ENCODE measurements around the gene QSER1.

The QSER1 gene

DNA sequence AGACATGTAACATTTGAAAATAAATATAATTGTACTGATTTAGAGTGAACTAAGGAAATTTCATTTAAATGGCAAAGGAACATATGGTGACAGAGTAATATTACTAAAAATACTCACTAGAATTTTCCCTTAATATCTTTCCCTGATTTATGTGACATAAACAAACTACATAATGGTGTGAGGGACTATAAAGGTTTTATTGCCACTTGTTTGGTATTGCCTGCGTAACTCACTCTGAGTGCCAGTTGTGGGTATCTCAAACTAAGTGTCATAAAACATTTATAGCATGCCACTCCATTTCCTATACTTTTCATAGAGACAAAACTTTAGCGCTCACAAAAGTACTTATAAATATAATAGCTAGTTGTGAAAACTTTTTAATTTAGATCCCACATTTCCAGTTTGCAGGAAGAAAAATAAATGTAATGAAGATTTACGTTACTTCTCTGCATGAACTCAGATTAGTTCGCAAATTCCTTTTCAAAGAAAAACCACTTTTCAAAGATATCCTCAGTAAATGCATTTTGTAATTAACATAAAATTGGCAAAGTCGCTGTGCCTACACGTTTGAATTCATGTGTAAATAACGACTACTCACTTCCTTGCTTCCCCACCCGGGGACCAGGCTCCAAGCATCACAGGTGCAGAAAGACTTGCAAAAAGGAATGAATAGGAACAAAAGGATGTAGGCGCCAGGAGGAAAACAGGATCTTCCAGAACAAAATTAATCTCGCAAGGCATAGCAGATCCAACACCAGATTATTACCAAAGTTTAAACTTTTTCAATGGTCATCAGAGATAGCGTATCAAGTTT is 1.6 kb upstream of the QSER1 start:
- DNase-seq (ENCODE audit: low spot score) (no peak), FAIRE-seq (no peak)

DNA sequence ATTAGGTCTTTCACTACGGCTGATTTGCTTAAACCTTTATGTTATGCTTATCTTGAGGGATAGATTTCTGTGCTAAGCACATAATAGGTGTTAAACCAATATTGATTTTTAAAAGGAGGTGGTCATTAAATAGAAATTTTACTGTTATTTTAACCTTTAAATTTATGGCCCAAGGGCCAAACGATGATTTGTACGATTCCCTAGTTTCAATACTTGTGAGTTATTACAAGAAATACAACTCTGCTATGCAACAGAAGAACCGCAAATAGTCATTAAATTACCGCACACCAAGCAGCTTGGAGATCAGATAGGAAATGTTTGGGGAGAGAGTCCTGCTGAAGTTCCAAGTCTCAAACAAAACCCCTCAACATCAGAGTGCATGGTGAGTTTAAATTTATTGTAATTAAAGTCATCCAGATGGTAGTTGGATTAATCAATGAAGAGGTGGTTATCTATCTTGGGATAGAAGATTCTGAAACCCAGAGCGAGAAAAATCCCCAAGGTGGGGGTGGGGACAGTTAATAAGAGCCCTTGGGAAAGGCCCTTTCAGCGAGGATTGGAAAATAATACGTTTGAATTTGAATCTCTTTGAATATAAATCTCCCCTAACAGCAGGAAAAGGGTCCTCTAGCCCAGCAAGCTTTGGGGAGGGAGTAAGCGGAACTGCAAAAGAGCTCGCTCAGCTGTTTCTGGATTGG is 805 bp upstream of the QSER1 start:
- FAIRE-seq (no peak), DNase-seq (ENCODE audit: low spot score) (no peak)

- no peak for FAIRE-seq
- no peak for DNase-seq (ENCODE audit: low spot score)
Measured at GRCh38 chr11:32893093-32893342, 407 bp downstream of the QSER1 start.

DNA sequence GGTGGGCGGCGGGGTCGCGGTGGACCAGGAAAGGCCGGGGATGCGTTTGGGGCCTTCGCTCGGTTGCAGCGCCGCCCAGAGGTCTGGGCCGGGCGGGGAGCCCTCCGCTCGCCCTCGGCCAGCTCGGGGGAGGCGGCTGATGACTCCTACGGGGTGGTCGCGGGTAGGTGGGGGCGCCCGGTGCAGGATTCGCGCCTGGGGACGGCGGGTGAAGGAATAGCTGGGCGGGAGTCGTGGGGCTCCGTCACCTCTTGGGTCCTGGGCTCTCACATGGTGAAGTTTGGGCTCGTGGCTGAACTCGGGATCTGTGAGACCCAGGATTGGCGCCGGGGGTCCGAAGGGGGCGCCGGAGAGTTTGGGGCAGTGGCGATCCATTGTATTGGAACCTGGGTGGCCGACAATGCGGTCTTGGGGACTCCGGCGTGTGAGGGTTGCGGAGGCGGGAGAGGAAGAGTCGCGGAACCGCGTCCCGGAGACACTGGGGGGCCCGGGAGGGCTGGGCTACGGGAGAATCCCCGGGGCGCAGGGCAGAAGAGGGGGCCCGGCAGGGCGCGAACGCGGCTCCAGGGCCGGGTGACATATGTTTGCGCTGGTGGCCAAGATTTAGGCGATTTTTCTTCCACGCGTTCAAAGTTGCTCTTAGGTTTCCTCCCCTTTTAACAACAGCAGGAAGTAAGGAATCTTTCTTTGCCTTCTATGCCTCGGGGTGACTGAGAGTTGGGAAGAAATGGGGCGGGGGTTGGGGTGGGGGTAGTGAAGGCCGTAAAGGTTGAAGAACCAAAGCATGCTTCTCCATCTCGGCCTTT is 935 bp downstream of the QSER1 start:
- peak; percentile 70 for DNase-seq (ENCODE audit: low spot score)
- no peak for FAIRE-seq

DNA sequence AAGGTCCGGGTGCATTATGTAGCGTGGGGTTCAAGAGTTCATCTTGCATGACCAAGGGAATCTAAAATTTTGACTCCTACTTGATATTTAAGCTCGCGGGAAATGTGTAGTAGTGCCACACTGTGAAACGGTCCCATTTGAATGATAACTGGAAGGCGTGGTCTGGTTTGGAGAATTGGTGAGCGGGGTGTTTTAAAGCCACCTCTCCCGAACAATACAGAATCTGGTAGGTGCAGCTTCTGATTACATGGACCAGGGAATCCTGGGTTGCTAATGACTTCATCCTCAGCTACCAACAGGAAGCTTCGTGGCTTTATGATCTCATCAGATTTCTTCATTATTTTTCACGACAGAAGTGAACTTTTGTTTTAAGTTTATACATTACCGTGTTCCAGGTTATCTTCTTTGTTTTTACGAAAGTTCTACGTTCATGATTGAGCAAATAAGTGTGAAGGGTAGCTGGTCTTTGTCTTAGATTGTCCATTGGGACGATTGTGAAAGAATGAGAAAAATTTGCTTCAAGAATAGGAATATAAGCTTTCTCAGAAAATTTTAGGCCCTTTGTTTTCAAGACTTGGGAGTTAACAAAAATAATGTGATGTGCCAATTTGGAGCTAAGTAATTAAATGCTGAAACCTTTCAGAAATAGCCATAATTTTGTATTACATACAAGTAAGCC is 1.7 kb downstream of the QSER1 start:
- FAIRE-seq, result no peak
- DNase-seq (ENCODE audit: low spot score), result peak; percentile 74

- no peak for FAIRE-seq
- no peak for DNase-seq (ENCODE audit: low spot score)
Measured at GRCh38 chr11:32894921-32895320, 2.3 kb downstream of the QSER1 start.

DNA sequence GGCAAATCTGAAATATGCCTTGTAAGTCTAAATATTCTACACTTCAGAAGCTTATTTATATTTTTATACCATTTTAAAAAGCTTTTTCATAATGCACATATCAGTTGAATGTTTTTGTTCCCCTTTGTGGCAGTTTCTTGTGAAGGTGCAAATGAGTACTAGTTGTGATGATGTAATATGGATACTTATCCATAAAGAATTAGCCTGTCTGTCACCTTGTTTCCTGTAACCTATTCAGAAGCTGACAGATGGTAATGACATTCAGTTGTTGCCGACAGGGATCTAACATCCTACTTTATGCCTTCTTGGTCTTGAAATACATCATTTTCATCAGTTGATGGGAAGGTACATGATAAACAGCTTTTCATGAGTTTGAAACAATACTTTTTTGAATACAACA is 2.9 kb downstream of the QSER1 start:
- DNase-seq (ENCODE audit: low spot score) (no peak), FAIRE-seq (no peak)

- no peak for FAIRE-seq
- no peak for DNase-seq (ENCODE audit: low spot score)
Measured at GRCh38 chr11:32897103-32897502, 4.5 kb downstream of the QSER1 start.

GRCh38 chr11:32899438-32899837 is 6.8 kb downstream of the QSER1 start:
- DNase-seq (ENCODE audit: low spot score) (no peak), FAIRE-seq (no peak)

DNA sequence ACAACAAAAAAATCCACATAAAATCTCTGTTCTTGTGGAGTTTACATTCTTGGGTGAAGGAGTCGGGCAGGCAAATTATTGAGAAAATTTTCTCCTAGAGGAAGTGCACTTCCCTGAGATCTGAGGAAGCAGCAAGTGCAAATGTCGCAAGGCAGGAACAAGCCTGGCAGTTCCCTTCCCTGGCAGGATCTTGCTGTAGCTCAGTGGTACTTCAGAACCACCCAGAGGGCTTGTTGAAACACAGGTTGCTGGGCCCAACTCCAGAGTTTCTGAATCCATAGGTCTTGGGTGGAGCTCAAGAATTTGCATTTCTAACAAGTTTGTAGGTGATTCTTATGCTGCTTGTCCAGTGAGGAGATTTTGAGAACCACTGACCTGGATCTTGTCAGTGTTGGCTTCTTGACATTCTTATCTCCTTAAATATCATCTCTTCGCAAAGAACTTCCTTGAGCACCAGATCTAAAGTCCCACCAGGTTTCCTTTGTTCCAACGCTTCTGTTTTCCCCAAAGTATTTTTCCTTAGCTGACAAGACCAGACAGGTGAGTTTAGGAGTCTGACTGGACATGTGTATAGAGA is 9.6 kb downstream of the QSER1 start:
- no peak for FAIRE-seq
- no peak for DNase-seq (ENCODE audit: low spot score)

DNA sequence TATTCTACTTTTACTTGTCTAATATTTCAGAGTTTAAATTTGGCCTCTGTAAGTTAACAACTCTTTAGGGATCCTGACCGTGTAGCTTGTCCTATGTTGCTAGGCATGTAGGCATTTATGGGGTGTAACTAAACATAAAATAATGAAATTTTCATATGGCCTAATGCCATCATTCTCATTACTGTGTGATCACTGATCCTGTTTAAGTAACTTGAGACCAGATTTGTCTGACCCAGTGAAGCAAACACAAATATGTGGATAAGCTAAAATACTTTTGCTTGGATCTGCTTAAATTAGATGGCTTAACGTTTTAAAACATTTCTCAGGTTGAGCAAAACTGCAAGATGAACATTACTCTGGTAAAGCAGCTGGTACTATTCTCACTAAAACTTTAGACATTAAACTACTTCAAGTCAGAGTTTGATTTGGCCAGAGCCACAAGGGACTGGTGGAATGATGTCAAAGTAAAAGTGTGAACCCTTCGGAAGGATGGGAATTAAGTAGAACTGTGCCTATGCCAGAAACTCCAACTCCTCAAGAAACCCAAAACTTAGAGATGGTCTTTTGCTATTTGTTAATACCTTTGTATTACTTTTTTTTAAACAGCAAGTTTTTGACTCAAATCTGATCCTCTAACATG is 12.5 kb downstream of the QSER1 start:
- FAIRE-seq (no peak), DNase-seq (ENCODE audit: low spot score) (no peak)

- no peak for FAIRE-seq
- no peak for DNase-seq (ENCODE audit: low spot score)
Measured at GRCh38 chr11:32908619-32909018, 16.0 kb downstream of the QSER1 start.

DNA sequence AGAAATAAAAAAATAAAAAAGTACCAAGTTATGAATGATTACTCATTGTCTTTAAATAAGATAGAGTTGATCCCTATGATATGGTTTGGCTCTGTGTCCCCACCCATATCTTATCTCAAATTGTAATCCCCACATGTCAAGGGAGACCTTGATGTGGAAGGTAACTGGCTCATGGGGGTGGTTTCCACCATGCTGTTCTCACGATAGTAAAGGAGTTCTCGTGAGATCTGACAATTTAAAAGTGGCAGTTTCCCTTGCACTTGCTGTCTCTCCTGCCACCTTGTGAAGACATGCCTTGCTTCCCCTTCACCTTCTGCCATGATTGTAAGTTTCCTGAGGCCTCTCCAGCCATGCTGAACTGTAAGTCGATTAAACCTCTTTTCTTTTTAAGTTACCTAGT is 18.8 kb downstream of the QSER1 start:
- no peak for FAIRE-seq

DNA sequence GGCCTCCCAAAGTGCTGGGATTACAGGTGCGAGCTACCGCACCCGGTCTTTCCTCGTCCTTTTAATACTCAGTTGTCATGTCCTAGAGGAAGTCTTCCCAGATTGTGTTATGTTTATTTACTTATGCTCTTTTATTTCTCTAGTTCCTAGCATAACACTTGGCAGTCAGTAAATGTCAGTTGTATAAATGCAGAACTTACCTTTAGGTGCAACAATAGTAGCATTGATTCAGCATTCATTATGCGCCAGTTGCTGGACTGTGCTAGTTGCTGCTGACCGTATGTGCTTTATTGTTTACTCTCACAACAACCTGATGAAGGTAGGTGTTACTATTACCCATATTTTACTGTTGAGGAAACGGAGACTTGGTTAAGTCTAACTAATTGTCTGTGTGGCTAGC is 20.8 kb downstream of the QSER1 start:
- FAIRE-seq, result no peak

More for the DNA sequence above, 18.8 kb downstream of the QSER1 start:
- no peak for DNase-seq (ENCODE audit: low spot score)

GRCh38 chr11:32916361-32916760 is 23.8 kb downstream of the QSER1 start:
- FAIRE-seq (no peak), DNase-seq (ENCODE audit: low spot score) (no peak)

More for the DNA sequence above, 20.8 kb downstream of the QSER1 start:
- DNase-seq (ENCODE audit: low spot score), result no peak

DNA sequence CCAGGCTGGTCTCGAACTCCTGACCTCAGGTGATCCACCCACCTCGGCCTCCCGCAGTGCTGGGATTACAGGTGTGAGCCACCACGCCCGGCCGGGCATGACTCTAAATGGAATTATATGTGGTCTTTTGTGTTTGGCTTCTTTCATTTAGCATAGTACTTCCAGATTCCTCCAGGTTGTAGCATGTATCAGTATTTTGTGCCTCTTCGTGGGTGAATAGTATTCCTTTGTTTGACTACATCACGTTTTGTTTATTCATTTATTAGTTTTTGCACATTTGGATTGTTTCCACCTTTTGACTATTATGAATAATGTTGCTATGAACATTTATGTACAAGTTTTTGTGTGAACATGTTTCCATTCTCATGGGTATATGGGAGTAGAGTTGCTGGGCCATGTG is 24.4 kb downstream of the QSER1 start:
- DNase-seq (ENCODE audit: low spot score) (no peak), FAIRE-seq (no peak)

GRCh38 chr11:32918427-32918826 is 25.8 kb downstream of the QSER1 start:
- DNase-seq (ENCODE audit: low spot score) (no peak), FAIRE-seq (no peak)

DNA sequence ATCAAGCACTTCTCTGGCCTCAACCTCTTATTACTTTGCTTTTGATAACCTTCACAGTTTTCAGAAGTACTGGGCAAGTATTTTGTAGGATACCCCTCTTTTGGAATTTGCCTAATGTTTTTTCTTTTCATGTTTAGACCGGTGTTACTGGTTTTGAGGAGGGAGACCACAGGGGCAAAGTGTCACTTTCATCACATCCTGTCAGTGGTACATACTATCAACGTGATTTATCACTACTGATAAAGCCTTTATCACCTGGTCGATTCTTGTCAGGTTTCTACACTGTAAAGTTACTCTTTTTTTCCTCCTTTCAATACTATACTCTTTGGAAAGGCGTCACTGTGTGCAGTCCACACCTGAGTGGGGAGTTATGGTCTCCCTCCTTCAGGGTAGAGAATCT is 26.7 kb downstream of the QSER1 start:
- FAIRE-seq (no peak), DNase-seq (ENCODE audit: low spot score) (no peak)

DNA sequence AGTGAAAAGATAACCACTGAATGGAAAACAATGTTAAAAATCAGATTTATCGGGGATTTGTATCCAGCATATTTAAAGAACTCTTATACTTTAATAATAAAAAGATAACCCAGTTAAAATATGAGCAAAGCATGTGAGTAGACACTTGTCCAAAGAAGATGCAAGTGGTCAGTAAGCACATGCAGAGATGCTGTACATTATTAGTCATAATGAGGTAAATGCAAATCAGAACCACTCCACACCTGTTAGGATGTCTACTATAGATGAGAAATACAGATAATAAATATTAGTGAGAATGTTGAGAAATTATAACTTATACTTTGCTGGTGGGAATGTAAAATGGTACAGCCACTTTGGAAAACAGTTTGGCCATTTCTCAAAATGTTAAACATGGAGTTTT is 28.0 kb downstream of the QSER1 start:
- no peak for FAIRE-seq
- no peak for DNase-seq (ENCODE audit: low spot score)

- no peak for FAIRE-seq
Measured at GRCh38 chr11:32921204-32921603, 28.6 kb downstream of the QSER1 start.

DNA sequence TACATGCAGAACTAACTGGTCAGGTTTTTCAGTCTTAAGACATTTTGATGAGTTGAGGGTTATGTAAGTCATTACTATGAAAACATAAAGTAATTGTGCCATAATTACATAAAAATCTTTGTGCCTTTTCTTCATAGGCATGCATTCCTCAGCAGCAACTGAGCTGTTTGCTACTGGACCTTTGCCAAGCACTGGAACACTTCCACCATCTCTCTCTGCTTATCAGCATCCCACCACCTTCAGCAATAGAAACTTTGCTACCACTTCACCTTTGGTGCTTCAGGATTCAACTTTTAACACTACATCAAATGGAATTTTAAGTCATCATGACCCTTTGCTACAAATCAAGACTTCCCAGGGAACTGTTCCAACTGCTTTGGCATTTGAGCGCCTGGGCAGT is 39.0 kb downstream of the QSER1 start:
- FAIRE-seq, result no peak

More at GRCh38 chr11:32921204-32921603, 28.6 kb downstream of the QSER1 start:
- DNase-seq (ENCODE audit: low spot score), result no peak

More for the DNA sequence above, 39.0 kb downstream of the QSER1 start:
- no peak for DNase-seq (ENCODE audit: low spot score)

Measured in urothelium cell line (cell line).